Measurements from ENCODE around the gene KRT6A.

GRCh38 chr12:52517888-52518287, 24.8 kb upstream of the KRT6A start:
- TF ChIP-seq CTCF (IDR thresholded peaks at IDR 0.05 in 2 of 3, conservative IDR thresholded peaks at IDR 0.05 in 1 of 3; ENCODE audit: control insufficient read depth in 2 of 3, extremely low read depth in 1 of 3, insufficient read depth in 1 of 3, low read depth in 3 of 3, low read length in 3 of 3), result no peak
- no peak for TF ChIP-seq POLR2A (IDR thresholded peaks at IDR 0.05; ENCODE audit: low read depth, low read length)
- no peak for TF ChIP-seq IKZF2 (IDR thresholded peaks at IDR 0.05)

Data from GM12878 (cell line).